IMR-90 (cell line): Measurements from ENCODE around the gene SHOX. TPM values are rescaled to one million over a fixed set of nuclear protein-coding genes. Genes with fewer than 3 reads are reported as not detected.

Experiments used
- ATAC-seq: fragments of 200-7000 bp; cut with Tn5 transposase; 2 replicates; pipeline ENCODE4 v1.9.1; 2020; ENCODE audit warnings: low read depth, mild to moderate bottlenecking, moderate library complexity
- BruUV-seq: library from RNA; stranded (reverse); fragments of 400-500 nt; replicated peaks from 2 replicates; lab custom pipeline; 2021; lab: Mats Ljungman, UMichigan
- CTCF ChIA-PET: fragments of 300-600 bp; formaldehyde crosslinking; extraction: SDS; loops from one replicate; lab custom pipeline; 2021; ENCODE audit warnings: antibody characterized with exemption; lab: Yijun Ruan, JAX
- POLR2A ChIA-PET: fragments of 300-600 bp; sonication (Branson Sonifier 250); formaldehyde crosslinking; loops from one replicate; lab custom pipeline; 2022; ENCODE audit warnings: antibody characterized with exemption; ENCODE audit not compliant: unreplicated experiment; lab: Charles Lee
- DNase-seq: peaks from one replicate; pipeline ENCODE4 v3.0.0; 2013
- H2AFZ ChIP-seq: replicated peaks from 2 replicates; pipeline ENCODE3; 2013; ENCODE audit warnings: low read length, mild to moderate bottlenecking; ENCODE audit not compliant: poor library complexity
- H2AK5ac ChIP-seq: 2 replicates; pipeline ENCODE4 v1.6.1; 2013; ENCODE audit warnings: low read depth, low read length, inconsistent platforms
- H2AK9ac ChIP-seq: replicated peaks from 2 replicates; pipeline ENCODE3; 2013; ENCODE audit warnings: mild to moderate bottlenecking, low read depth, low read length, moderate library complexity; ENCODE audit not compliant: poor library complexity
- H2BK120ac ChIP-seq: 2 replicates; pipeline ENCODE4 v1.6.1; 2013; ENCODE audit warnings: low read depth, low read length, inconsistent platforms
- H2BK15ac ChIP-seq: 3 replicates; pipeline ENCODE4 v1.6.1; 2013; ENCODE audit warnings: low read depth, low read length, inconsistent platforms
- H2BK20ac ChIP-seq: 2 replicates; pipeline ENCODE4 v1.6.1; 2013; ENCODE audit warnings: low read depth, mild to moderate bottlenecking, inconsistent platforms, low read length, moderate library complexity
- H2BK5ac ChIP-seq: 2 replicates; pipeline ENCODE4 v1.6.1; 2013; ENCODE audit warnings: mild to moderate bottlenecking, low read depth, low read length, inconsistent platforms; ENCODE audit not compliant: poor library complexity, severe bottlenecking
- H3K14ac ChIP-seq: replicated peaks from 2 replicates; pipeline ENCODE4 v1.6.1; 2013; ENCODE audit warnings: low read depth, low read length, inconsistent platforms
- H3K18ac ChIP-seq: 2 replicates; pipeline ENCODE4 v1.6.1; 2013; ENCODE audit warnings: low read depth, low read length, control low read depth
- H3K23ac ChIP-seq: 2 replicates; pipeline ENCODE4 v1.6.1; 2013; ENCODE audit warnings: low read depth, low read length, inconsistent platforms
- H3K27ac ChIP-seq: 2 replicates; pipeline ENCODE4 v1.5.1; 2013; ENCODE audit warnings: mild to moderate bottlenecking, control low read depth, low read length; ENCODE audit not compliant: insufficient read depth
- H3K27me3 ChIP-seq: 2 replicates; pipeline ENCODE4 v1.6.1; 2013; ENCODE audit warnings: low read length; ENCODE audit not compliant: control insufficient read depth, insufficient read depth
- H3K36me3 ChIP-seq: 2 replicates; pipeline ENCODE4 v1.6.1; 2013; ENCODE audit warnings: low read length, mixed read lengths; ENCODE audit not compliant: control insufficient read depth, insufficient read depth
- H3K4ac ChIP-seq: 2 replicates; pipeline ENCODE4 v1.6.1; 2013; ENCODE audit warnings: low read depth, low read length, inconsistent platforms
- H3K4me1 ChIP-seq: 2 replicates; pipeline ENCODE4 v1.6.1; 2013; ENCODE audit warnings: low read length, mixed read lengths; ENCODE audit not compliant: control insufficient read depth, insufficient read depth
- H3K4me2 ChIP-seq: 2 replicates; pipeline ENCODE4 v1.6.1; 2013; ENCODE audit warnings: low read depth, mild to moderate bottlenecking, control low read depth, low read length, moderate library complexity
- H3K4me3 ChIP-seq: 2 replicates; pipeline ENCODE4 v1.5.1; 2013; ENCODE audit warnings: low read depth, mild to moderate bottlenecking, control low read depth, low read length, moderate library complexity; ENCODE audit not compliant: insufficient read depth
- H3K56ac ChIP-seq: 2 replicates; pipeline ENCODE4 v1.6.1; 2013; ENCODE audit warnings: low read length, inconsistent platforms; ENCODE audit not compliant: insufficient read depth; ENCODE audit errors: extremely low read depth
- H3K79me1 ChIP-seq, 2 experiments: 2 replicates each; pipeline ENCODE4 v1.6.1; 2013; ENCODE audit warnings: low read length in 2 of 2, inconsistent platforms in 1 of 2, low read depth in 1 of 2
- H3K9ac ChIP-seq: 2 replicates; pipeline ENCODE4 v1.6.1; 2013; ENCODE audit warnings: low read depth, low read length, control low read depth
- H3K9me1 ChIP-seq: 2 replicates; pipeline ENCODE4 v1.6.1; 2013; ENCODE audit warnings: low read length, inconsistent platforms; ENCODE audit not compliant: insufficient read depth
- H3K9me3 ChIP-seq: 2 replicates; pipeline ENCODE4 v1.6.1; 2013; ENCODE audit warnings: low read length; ENCODE audit not compliant: control insufficient read depth, insufficient read depth
- H4K20me1 ChIP-seq: 2 replicates; pipeline ENCODE4 v1.6.1; 2013; ENCODE audit warnings: low read length, inconsistent platforms; ENCODE audit not compliant: insufficient read depth
- H4K5ac ChIP-seq: 2 replicates; pipeline ENCODE4 v1.6.1; 2013; ENCODE audit warnings: mild to moderate bottlenecking, low read depth, low read length, control low read depth
- H4K8ac ChIP-seq, 2 experiments: 2 replicates each; pipeline ENCODE4 v1.6.1; 2013; ENCODE audit warnings: low read depth in 2 of 2, low read length in 2 of 2, control low read depth in 1 of 2, inconsistent platforms in 1 of 2
- H4K91ac ChIP-seq: 2 replicates; pipeline ENCODE4 v1.6.1; 2013; ENCODE audit warnings: low read depth, low read length, inconsistent platforms; ENCODE audit not compliant: insufficient read depth
- BHLHE40 ChIP-seq: fragments of 150-350 bp; IDR thresholded peaks from 2 replicates; pipeline ENCODE4 v1.6.1; 2016; ENCODE audit warnings: mild to moderate bottlenecking, low read depth, low read length
- CEBPB ChIP-seq: IDR thresholded peaks from 2 replicates; pipeline ENCODE4 v1.6.1; 2012; ENCODE audit warnings: low read depth, low read length, improper control_type of control experiment
- CHD1 ChIP-seq: IDR thresholded peaks from 2 replicates; pipeline ENCODE4 v1.6.1; 2012; ENCODE audit warnings: low read depth, low read length, improper control_type of control experiment
- CTCF ChIP-seq: conservative IDR thresholded peaks from 2 replicates; pipeline ENCODE4 v1.5.1; 2012; ENCODE audit warnings: mild to moderate bottlenecking, low read depth, low read length, improper control_type of control experiment
- ELK1 ChIP-seq: fragments of 150-350 bp; IDR thresholded peaks from 2 replicates; pipeline ENCODE4 v1.6.1; 2016; ENCODE audit warnings: low read depth, mild to moderate bottlenecking, low read length, moderate library complexity, borderline replicate concordance
- FOS ChIP-seq: fragments of 150-350 bp; IDR thresholded peaks from 2 replicates; pipeline ENCODE4 v1.6.1; 2016; ENCODE audit warnings: low read depth, low read length
- MAFK ChIP-seq: IDR thresholded peaks from 2 replicates; pipeline ENCODE4 v1.6.1; 2012; ENCODE audit warnings: low read depth, low read length, improper control_type of control experiment
- MAZ ChIP-seq: IDR thresholded peaks from 2 replicates; pipeline ENCODE4 v1.6.1; 2012; ENCODE audit warnings: low read depth, mild to moderate bottlenecking, low read length, improper control_type of control experiment, moderate library complexity, borderline replicate concordance
- MXI1 ChIP-seq: IDR thresholded peaks from 2 replicates; pipeline ENCODE4 v1.6.1; 2012; ENCODE audit warnings: low read depth, mild to moderate bottlenecking, low read length, moderate library complexity, borderline replicate concordance
- NFE2L2 ChIP-seq: fragments of 150-350 bp; IDR thresholded peaks from 2 replicates; pipeline ENCODE4 v1.6.1; 2016; ENCODE audit warnings: low read depth, mild to moderate bottlenecking, low read length
- POLR2A ChIP-seq: IDR thresholded peaks from 2 replicates; pipeline ENCODE4 v1.6.1; 2012; ENCODE audit warnings: mild to moderate bottlenecking, low read depth, low read length
- RAD21 ChIP-seq: IDR thresholded peaks from 2 replicates; pipeline ENCODE4 v1.6.1; 2012; ENCODE audit warnings: low read length, improper control_type of control experiment
- RCOR1 ChIP-seq: IDR thresholded peaks from 2 replicates; pipeline ENCODE4 v1.6.1; 2012; ENCODE audit warnings: mild to moderate bottlenecking, low read length, improper control_type of control experiment; ENCODE audit not compliant: insufficient replicate concordance
- RFX5 ChIP-seq: IDR thresholded peaks from 2 replicates; pipeline ENCODE4 v1.8.0; 2012; ENCODE audit warnings: low read depth, mild to moderate bottlenecking, low read length, moderate library complexity
- SMC3 ChIP-seq: fragments of 150-350 bp; IDR thresholded peaks from 2 replicates; pipeline ENCODE4 v1.6.1; 2016; ENCODE audit warnings: low read depth, mild to moderate bottlenecking, antibody characterized with exemption, low read length, moderate library complexity
- USF2 ChIP-seq: fragments of 150-350 bp; IDR thresholded peaks from 2 replicates; pipeline ENCODE4 v1.6.1; 2017; ENCODE audit warnings: mild to moderate bottlenecking, antibody characterized with exemption, low read length, low read depth
- WGBS, 2 experiments: methylation state at CpG; one replicate each; pipeline versions ENCODE4 v1.1.5 to v1.1.7; 2013; ENCODE audit warnings: missing lambda C conversion rate in 2 of 2; ENCODE audit not compliant: insufficient read length in 1 of 2; ENCODE audit errors: extremely low coverage in 2 of 2; 5-methylcytosine and 5-hydroxymethylcytosine counted together
- dilution Hi-C: fragments of 300-500 bp; cut with HindIII; formaldehyde crosslinking; loops from one replicate; pipeline ENCODE4 v1.14.3; 2018; ENCODE audit warnings: low sequenced_read_pairs; ENCODE audit not compliant: unreplicated experiment
- in situ Hi-C: fragments of 300-500 bp; cut with MboI; formaldehyde crosslinking; loops from 3 replicates; pipeline ENCODE4 v1.14.3; 2019; ENCODE audit warnings: low sequenced_read_pairs, inconsistent platforms, mixed read lengths
- intact Hi-C: fragments of 100-400 bp; cut with micrococcal nuclease; formaldehyde crosslinking; loops from 2 replicates; pipeline ENCODE4 v1.10.0; 2022
- polyA plus RNA-seq, 3 experiments: library from polyadenylated mRNA; depleted of rRNA; stranded (reverse); fragments of >200 nt; gene quantifications; 2 replicates each; pipeline ENCODE4 v1.2.3, GENCODE V29; 2012; ENCODE audit warnings: low replicate concordance in 1 of 3
- total RNA-seq: library from RNA; depleted of rRNA; stranded (reverse); fragments of >200 nt; gene quantifications from 2 replicates; pipeline ENCODE4 v1.2.3, GENCODE V29; 2012

SHOX gene
- total and polyA plus RNA-seq, 2 of the 4 experiments (the other 2 are of a cell fraction), result not detected

GRCh38 chrX:641671-642435 is 11.3 kb downstream of the SHOX start:
- H3K56ac ChIP-seq, result no peak overlapping the region
- DNase-seq (no peak), ATAC-seq (no peak)
- no peak overlapping the region for H2BK20ac ChIP-seq
- H3K9me3 ChIP-seq, result peaks cover 5% of the 10 kb centered on the region; the same call in 1 of the 2 replicates
- H3K4me3 ChIP-seq, result no peak overlapping the region
- no peak overlapping the region for H3K23ac ChIP-seq
- dilution Hi-C loops, result no loop called here
- H4K91ac ChIP-seq, result no peak overlapping the region
- H3K4me1 ChIP-seq, result no peaks in the 10 kb centered on the region
- TF ChIP-seq FOS, result no peak
- TF ChIP-seq USF2, result no peak
- no peak for TF ChIP-seq CTCF
- TF ChIP-seq RCOR1, result no peak
- no peak for TF ChIP-seq MAFK
- no peak for TF ChIP-seq CEBPB
- TF ChIP-seq ELK1, result no peak
- no peak for TF ChIP-seq POLR2A
- TF ChIP-seq CHD1, result no peak
- no peak for TF ChIP-seq SMC3
- no peak for TF ChIP-seq MAZ
- no peak for TF ChIP-seq BHLHE40
- no peak for TF ChIP-seq NFE2L2
- TF ChIP-seq RFX5, result no peak
- no peak for TF ChIP-seq MXI1
- no peak for TF ChIP-seq RAD21
- no TSS peak for BruUV-seq
- H4K5ac ChIP-seq, result no peak overlapping the region
- no peak overlapping the region for H3K27ac ChIP-seq
- ChIA-PET CTCF (no interaction called here), POLR2A (no interaction called here)
- in situ Hi-C loops, result no loop called here
- no peak overlapping the region for H3K18ac ChIP-seq
- H2AK5ac ChIP-seq, result no peak overlapping the region
- H2AK9ac ChIP-seq, result no peak overlapping the region
- no peak overlapping the region for H2BK120ac ChIP-seq
- H3K14ac ChIP-seq, result no peak overlapping the region
- intact Hi-C loops, result no loop called here
- no peaks in the 10 kb centered on the region for H3K36me3 ChIP-seq
- H3K27me3 ChIP-seq, result peaks cover 7% of the 10 kb centered on the region
- no peak overlapping the region for H4K8ac ChIP-seq
- WGBS, 2 experiments, result 6% methylated on average over 3 of the region's 37 CpGs; no CpG with 5 or more reads in 1 of the 2 experiments
- no peak overlapping the region for H2AFZ ChIP-seq
- H3K4ac ChIP-seq, result no peak overlapping the region
- no peaks in the 10 kb centered on the region for H3K79me1 ChIP-seq
- no peaks in the 10 kb centered on the region for H3K9me1 ChIP-seq
- H2BK5ac ChIP-seq, result no peak overlapping the region
- H4K20me1 ChIP-seq, result no peaks in the 10 kb centered on the region
- H3K4me2 ChIP-seq, result no peak overlapping the region
- no peak overlapping the region for H2BK15ac ChIP-seq
- H3K9ac ChIP-seq, result no peak overlapping the region
